Caco-2 (cell line): ENCODE measurements around the gene CAP2. TPM values are rescaled to one million over a fixed set of nuclear protein-coding genes. Genes with fewer than 3 reads are reported as not detected.

Experiments
- BruUV-seq: library from RNA; stranded (reverse); fragments of 400-500 nt; replicated peaks from 2 replicates; lab custom pipeline; 2021; lab: Mats Ljungman, UMichigan
- CTCF ChIA-PET: fragments of 300-600 bp; sonication (Branson Sonifier 250); formaldehyde crosslinking; loops from one replicate; lab custom pipeline; 2022; ENCODE audit warnings: antibody characterized with exemption; lab: Charles Lee
- POLR2A ChIA-PET: fragments of 300-600 bp; sonication (Branson Sonifier 250); formaldehyde crosslinking; loops from one replicate; lab custom pipeline; 2022; ENCODE audit warnings: antibody characterized with exemption; lab: Charles Lee
- DNase-seq, 2 experiments: peaks; one replicate each; pipeline versions ENCODE4 v3.0.0 to v3.0.0-alpha.2; 2020 to 2022
- H3K27me3 ChIP-seq: replicated peaks from 2 replicates; pipeline ENCODE4 v1.6.0; 2011; ENCODE audit warnings: low read length; ENCODE audit not compliant: control insufficient read depth, insufficient read depth
- H3K36me3 ChIP-seq: 2 replicates; pipeline ENCODE4 v1.5.1; 2011; ENCODE audit warnings: low read length; ENCODE audit not compliant: control insufficient read depth, insufficient read depth
- H3K4me1 ChIP-seq: fragments of 250-450 bp; sonication (Bioruptor Pico); 2 replicates; pipeline ENCODE4 v1.5.1; 2020; ENCODE audit warnings: mild to moderate bottlenecking
- H3K4me3 ChIP-seq: 2 replicates; pipeline ENCODE4 v1.5.1; 2011; ENCODE audit warnings: low read depth, mild to moderate bottlenecking, control low read depth, low read length
- H3K9me3 ChIP-seq: fragments of 250-450 bp; sonication (Bioruptor Pico); 2 replicates; pipeline ENCODE4 v1.5.1; 2020; ENCODE audit warnings: mild to moderate bottlenecking, moderate library complexity
- H3K27ac Mint-ChIP-seq: one replicate; pipeline ENCODE4 v1.8.0; 2022; ENCODE audit warnings: mixed read lengths; ENCODE audit not compliant: unreplicated experiment
- H3K27me3 Mint-ChIP-seq: one replicate; pipeline ENCODE4 v1.8.0; 2022; ENCODE audit warnings: mixed read lengths; ENCODE audit not compliant: insufficient read depth, unreplicated experiment
- H3K36me3 Mint-ChIP-seq: one replicate; pipeline ENCODE4 v1.8.0; 2022; ENCODE audit warnings: mild to moderate bottlenecking, mixed read lengths; ENCODE audit not compliant: insufficient read depth, unreplicated experiment
- H3K4me1 Mint-ChIP-seq: one replicate; pipeline ENCODE4 v1.8.0; 2022; ENCODE audit warnings: low read depth, mixed read lengths; ENCODE audit not compliant: unreplicated experiment
- H3K4me3 Mint-ChIP-seq: one replicate; pipeline ENCODE4 v1.8.0; 2022; ENCODE audit warnings: mild to moderate bottlenecking, moderate library complexity, mixed read lengths; ENCODE audit not compliant: unreplicated experiment
- H3K9me3 Mint-ChIP-seq: one replicate; pipeline ENCODE4 v1.8.0; 2022; ENCODE audit warnings: mixed read lengths; ENCODE audit not compliant: unreplicated experiment
- intact Hi-C: fragments of 100-400 bp; cut with micrococcal nuclease; formaldehyde crosslinking; loops from one replicate; pipeline ENCODE4 v1.10.0; 2022; ENCODE audit not compliant: unreplicated experiment
- total RNA-seq: library from RNA; stranded (reverse); gene quantifications from 2 replicates; pipeline ENCODE4 v1.2.3, GENCODE V29; 2022
- TF ChIP-seq, protein P1 (sequence below), 2 experiments: fragments of 200-600 bp in 1 of 2; IDR thresholded peaks; 1 replicate in 1 of 2; 2 replicates in 1 of 2; pipeline versions ENCODE4 v1.5.1 to v1.8.0; 2011 to 2022; ENCODE audit warnings: antibody characterized with exemption in 1 of 2, control low read depth in 1 of 2, inconsistent platforms in 1 of 2, low read depth in 1 of 2, low read length in 1 of 2, mild to moderate bottlenecking in 1 of 2, moderate library complexity in 1 of 2; ENCODE audit not compliant: insufficient read depth in 1 of 2, severe bottlenecking in 1 of 2, unreplicated experiment in 1 of 2

The CAP2 gene
- total RNA-seq, 1 experiment from 2014 or later = 8.9 TPM

- ChIA-PET POLR2A (no interaction called here), CTCF (no interaction called here)
- H3K4me3 ChIP-seq = no peak overlapping the region
- Mint-ChIP-seq H3K27ac (no peak overlapping the region), H3K27me3 (no peaks in the 10 kb centered on the region), H3K4me1 (peaks cover 13% of the 10 kb centered on the region), H3K36me3 (peaks cover 6% of the 10 kb centered on the region), H3K4me3 (no peak overlapping the region), H3K9me3 (no peaks in the 10 kb centered on the region)
- peaks cover 22% of the 10 kb centered on the region for H3K4me1 ChIP-seq
- no TSS peak for BruUV-seq
- no peaks in the 10 kb centered on the region for H3K36me3 ChIP-seq
- no peaks in the 10 kb centered on the region for H3K9me3 ChIP-seq
- intact Hi-C loops = no loop called here
- DNase-seq = no peak
- H3K27me3 ChIP-seq = no peaks in the 10 kb centered on the region
- TF ChIP-seq, protein P1, sequence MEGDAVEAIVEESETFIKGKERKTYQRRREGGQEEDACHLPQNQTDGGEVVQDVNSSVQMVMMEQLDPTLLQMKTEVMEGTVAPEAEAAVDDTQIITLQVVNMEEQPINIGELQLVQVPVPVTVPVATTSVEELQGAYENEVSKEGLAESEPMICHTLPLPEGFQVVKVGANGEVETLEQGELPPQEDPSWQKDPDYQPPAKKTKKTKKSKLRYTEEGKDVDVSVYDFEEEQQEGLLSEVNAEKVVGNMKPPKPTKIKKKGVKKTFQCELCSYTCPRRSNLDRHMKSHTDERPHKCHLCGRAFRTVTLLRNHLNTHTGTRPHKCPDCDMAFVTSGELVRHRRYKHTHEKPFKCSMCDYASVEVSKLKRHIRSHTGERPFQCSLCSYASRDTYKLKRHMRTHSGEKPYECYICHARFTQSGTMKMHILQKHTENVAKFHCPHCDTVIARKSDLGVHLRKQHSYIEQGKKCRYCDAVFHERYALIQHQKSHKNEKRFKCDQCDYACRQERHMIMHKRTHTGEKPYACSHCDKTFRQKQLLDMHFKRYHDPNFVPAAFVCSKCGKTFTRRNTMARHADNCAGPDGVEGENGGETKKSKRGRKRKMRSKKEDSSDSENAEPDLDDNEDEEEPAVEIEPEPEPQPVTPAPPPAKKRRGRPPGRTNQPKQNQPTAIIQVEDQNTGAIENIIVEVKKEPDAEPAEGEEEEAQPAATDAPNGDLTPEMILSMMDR (IDR thresholded peaks at IDR 0.05; ENCODE audit: insufficient read depth in 1 of 2, low read depth in 1 of 2, low read length in 1 of 2, severe bottlenecking in 1 of 2, unreplicated experiment in 1 of 2) = no peak
These were observed 27.0 kb downstream of the CAP2 start for GRCh38 chr6:17420368-17420767.

- no TSS peak for BruUV-seq
These were observed 28.0 kb downstream of the CAP2 start for GRCh38 chr6:17421406-17421805.

DNA sequence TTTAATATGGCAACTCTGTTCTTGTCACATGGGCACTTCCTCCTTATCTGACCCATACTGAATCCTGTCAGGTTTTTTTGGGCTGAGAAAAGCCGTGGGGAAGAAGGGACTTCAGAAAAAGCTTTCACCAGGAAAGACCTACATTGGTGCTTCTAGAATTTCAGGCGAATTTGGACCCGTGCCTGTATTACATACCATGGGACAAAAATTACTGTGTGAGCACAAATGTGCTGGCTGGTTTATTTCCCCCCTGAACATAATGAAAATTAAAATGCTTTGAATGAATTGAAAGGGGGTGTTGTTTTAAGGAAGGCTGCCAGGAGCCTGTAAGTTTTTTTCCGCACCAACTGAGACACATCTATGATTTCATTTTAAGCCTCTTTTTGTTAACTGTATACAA, 29.6 kb downstream of the CAP2 start:
- Mint-ChIP-seq H3K4me1 (peaks cover under 1% of the 10 kb centered on the region), H3K4me3 (no peak overlapping the region), H3K27ac (no peak overlapping the region), H3K9me3 (no peaks in the 10 kb centered on the region), H3K36me3 (no peaks in the 10 kb centered on the region), H3K27me3 (no peaks in the 10 kb centered on the region)
- no peaks in the 10 kb centered on the region for H3K9me3 ChIP-seq
- BruUV-seq = no TSS peak
- H3K4me1 ChIP-seq = peaks cover 3% of the 10 kb centered on the region; the same call in 1 of the 2 replicates
- H3K4me3 ChIP-seq = no peak overlapping the region
- H3K36me3 ChIP-seq = no peaks in the 10 kb centered on the region
- H3K27me3 ChIP-seq = no peaks in the 10 kb centered on the region
- TF ChIP-seq, protein P1 (IDR thresholded peaks at IDR 0.05; ENCODE audit: insufficient read depth in 1 of 2, low read depth in 1 of 2, low read length in 1 of 2, severe bottlenecking in 1 of 2, unreplicated experiment in 1 of 2) = no peak
- CTCF ChIA-PET = no interaction called here
- DNase-seq = no peak
- POLR2A ChIA-PET = no interaction called here
- intact Hi-C loops = no loop called here

More at GRCh38 chr6:17421406-17421805, 28.0 kb downstream of the CAP2 start:
- Mint-ChIP-seq H3K27me3 (no peaks in the 10 kb centered on the region), H3K27ac (no peak overlapping the region), H3K36me3 (peaks cover 6% of the 10 kb centered on the region), H3K4me1 (peaks cover 7% of the 10 kb centered on the region), H3K9me3 (no peaks in the 10 kb centered on the region), H3K4me3 (no peak overlapping the region)
- TF ChIP-seq, protein P1 (IDR thresholded peaks at IDR 0.05; ENCODE audit: insufficient read depth in 1 of 2, low read depth in 1 of 2, low read length in 1 of 2, severe bottlenecking in 1 of 2, unreplicated experiment in 1 of 2) = no peak
- no peak overlapping the region for H3K4me3 ChIP-seq
- peaks cover 15% of the 10 kb centered on the region for H3K4me1 ChIP-seq
- ChIA-PET CTCF (no interaction called here), POLR2A (no interaction called here)
- H3K27me3 ChIP-seq = no peaks in the 10 kb centered on the region
- no peaks in the 10 kb centered on the region for H3K36me3 ChIP-seq
- no peak for DNase-seq
- H3K9me3 ChIP-seq = no peaks in the 10 kb centered on the region
- intact Hi-C loops = no loop called here
